SJCRH30 (cell line): ENCODE measurements around the gene MED13L. TPM values are rescaled to one million over a fixed set of nuclear protein-coding genes. Genes with fewer than 3 reads are reported as not detected.

Experiments
- DNase-seq, 2 experiments: peaks; one replicate each; pipeline ENCODE4 v3.0.0-alpha.2; 2015 to 2020
- H3K27ac ChIP-seq: fragments of 250-450 bp; sonication (Bioruptor Pico); 2 replicates; pipeline ENCODE4 v1.5.1; 2020; ENCODE audit warnings: mild to moderate bottlenecking, moderate library complexity
- H3K27me3 ChIP-seq: fragments of 250-450 bp; sonication (Bioruptor Pico); 2 replicates; pipeline ENCODE4 v1.5.1; 2020; ENCODE audit warnings: mild to moderate bottlenecking, moderate library complexity
- H3K36me3 ChIP-seq: fragments of 250-450 bp; sonication (Bioruptor Pico); 2 replicates; pipeline ENCODE4 v1.5.1; 2020; ENCODE audit warnings: mild to moderate bottlenecking, moderate library complexity
- H3K4me1 ChIP-seq: fragments of 250-450 bp; sonication (Bioruptor Pico); 2 replicates; pipeline ENCODE4 v1.5.1; 2020; ENCODE audit warnings: mild to moderate bottlenecking, moderate library complexity
- H3K4me3 ChIP-seq: fragments of 250-450 bp; sonication (Bioruptor Pico); 2 replicates; pipeline ENCODE4 v1.5.1; 2020; ENCODE audit warnings: mild to moderate bottlenecking, moderate library complexity
- H3K9me3 ChIP-seq: fragments of 250-450 bp; sonication (Bioruptor Pico); replicated peaks from 2 replicates; pipeline ENCODE4 v1.5.1; 2020; ENCODE audit warnings: mild to moderate bottlenecking, moderate library complexity
- total RNA-seq: library from RNA; depleted of rRNA; stranded (reverse); fragments of >200 nt; shearing (Covaris generic); gene quantifications from 2 replicates; pipeline ENCODE4 v1.2.3, GENCODE V29; 2014

MED13L gene
- total RNA-seq, 1 experiment from 2014 or later, result 62.0 TPM

DNA sequence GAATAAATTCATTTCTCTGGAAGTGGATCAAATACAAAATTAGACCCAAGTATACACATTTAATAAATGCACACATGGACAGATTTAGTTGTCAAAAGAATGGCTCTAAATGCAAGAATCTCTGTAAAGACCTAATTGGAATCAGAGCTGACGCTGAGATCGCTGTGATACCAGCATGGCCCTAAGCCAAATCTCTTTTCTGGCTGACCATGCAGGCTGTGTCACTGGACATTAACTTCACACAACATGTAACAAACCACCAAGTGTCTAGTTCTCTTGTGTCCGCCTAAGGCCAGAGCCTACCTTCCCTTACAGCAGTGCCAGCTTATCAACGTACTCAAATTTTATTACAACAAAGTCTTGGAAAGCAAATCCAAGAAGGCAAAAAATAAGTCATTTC lies 127.5 kb downstream of the MED13L start:
- peak in 1 of 2 experiments; percentile 30 for DNase-seq
- Histone ChIP-seq H3K9me3 (no peaks in the 10 kb centered on the region), H3K4me3 (no peak overlapping the region), H3K4me1 (peaks cover 39% of the 10 kb centered on the region), H3K27ac (no peak overlapping the region), H3K36me3 (no peaks in the 10 kb centered on the region), H3K27me3 (no peaks in the 10 kb centered on the region)

DNA sequence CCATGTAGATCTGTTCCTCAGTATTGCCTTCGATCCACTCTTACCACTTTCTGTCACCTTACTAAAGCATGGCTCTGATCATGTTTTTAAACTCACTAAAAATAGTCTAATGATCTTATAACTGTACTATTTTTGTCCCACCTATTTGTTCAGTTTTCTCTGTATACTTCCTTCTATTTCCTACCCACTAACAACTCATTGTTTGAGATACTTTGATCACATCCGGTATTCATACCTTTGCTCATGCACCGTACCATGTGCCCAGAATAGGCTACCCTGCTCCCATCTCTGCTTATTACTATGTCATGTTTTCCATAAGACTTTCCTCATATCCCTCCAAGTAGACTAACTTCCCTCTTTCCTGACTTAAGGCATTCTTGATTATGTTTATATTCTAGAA lies 128.6 kb downstream of the MED13L start:
- H3K27me3 ChIP-seq, result no peaks in the 10 kb centered on the region
- no peak overlapping the region for H3K4me3 ChIP-seq
- no peaks in the 10 kb centered on the region for H3K36me3 ChIP-seq
- no peak for DNase-seq
- H3K27ac ChIP-seq, result no peak overlapping the region
- H3K9me3 ChIP-seq, result no peaks in the 10 kb centered on the region
- H3K4me1 ChIP-seq, result peaks cover 45% of the 10 kb centered on the region

- H3K4me3 ChIP-seq, result no peak overlapping the region
- H3K27ac ChIP-seq, result no peak overlapping the region
- H3K36me3 ChIP-seq, result no peaks in the 10 kb centered on the region
- no peaks in the 10 kb centered on the region for H3K9me3 ChIP-seq
- H3K4me1 ChIP-seq, result peaks cover 33% of the 10 kb centered on the region
- no peak for DNase-seq
- H3K27me3 ChIP-seq, result no peaks in the 10 kb centered on the region
Measured at GRCh38 chr12:116146386-116146785, 131.1 kb downstream of the MED13L start.

DNA sequence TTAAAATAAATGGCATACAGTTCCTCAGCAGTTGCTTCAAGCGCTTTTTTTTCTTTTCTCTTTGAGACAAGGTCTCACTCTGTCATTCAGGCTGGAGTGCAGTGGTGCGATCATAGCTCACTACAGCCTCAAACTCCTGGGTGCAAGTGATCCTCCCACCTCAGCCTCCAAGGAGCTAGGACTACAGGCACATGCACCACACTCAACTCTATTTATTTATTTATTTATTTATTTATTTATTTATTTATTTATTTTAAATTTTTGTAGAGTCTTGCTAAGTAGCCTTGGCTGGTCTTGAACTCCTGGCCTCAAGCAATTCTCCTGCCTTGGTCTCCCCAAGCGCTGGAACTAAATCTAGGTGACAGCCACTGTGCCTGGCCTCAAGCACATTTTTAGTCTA lies 132.0 kb downstream of the MED13L start:
- Histone ChIP-seq H3K9me3 (no peaks in the 10 kb centered on the region), H3K36me3 (no peaks in the 10 kb centered on the region), H3K4me1 (peaks cover 31% of the 10 kb centered on the region), H3K27ac (no peak overlapping the region), H3K27me3 (no peaks in the 10 kb centered on the region), H3K4me3 (no peak overlapping the region)
- DNase-seq, result no peak

GRCh38 chr12:116144384-116144783 lies 133.1 kb downstream of the MED13L start:
- peaks cover 29% of the 10 kb centered on the region for H3K4me1 ChIP-seq
- peak overlapping the region; percentile 29; the same call in 1 of the 2 replicates for H3K27ac ChIP-seq
- no peak overlapping the region for H3K4me3 ChIP-seq
- no peaks in the 10 kb centered on the region for H3K27me3 ChIP-seq
- H3K36me3 ChIP-seq, result no peaks in the 10 kb centered on the region
- no peak for DNase-seq
- H3K9me3 ChIP-seq, result no peaks in the 10 kb centered on the region

DNA sequence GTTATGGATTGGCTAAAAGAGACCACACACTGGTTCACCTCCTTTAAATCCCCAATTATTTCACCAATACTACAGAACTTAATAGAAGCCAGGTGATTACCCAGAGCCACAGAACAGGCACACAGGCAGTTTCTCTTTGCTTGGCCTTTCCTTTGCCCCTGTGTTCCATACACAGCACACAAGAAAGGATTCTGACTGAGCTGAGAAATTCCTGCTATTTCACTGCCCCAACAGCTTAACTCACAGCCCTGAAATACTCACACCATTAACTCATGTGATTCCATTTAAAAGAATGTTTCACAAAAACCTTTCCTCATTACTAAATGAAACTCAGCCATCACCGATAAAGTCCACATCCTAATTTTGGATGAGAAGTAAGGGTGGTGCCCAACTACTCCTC lies 133.6 kb downstream of the MED13L start:
- H3K27ac ChIP-seq, result peak overlapping the region; percentile 29
- no peaks in the 10 kb centered on the region for H3K27me3 ChIP-seq
- H3K4me3 ChIP-seq, result no peak overlapping the region
- H3K4me1 ChIP-seq, result peaks cover 34% of the 10 kb centered on the region
- no peak for DNase-seq
- H3K9me3 ChIP-seq, result no peaks in the 10 kb centered on the region
- H3K36me3 ChIP-seq, result no peaks in the 10 kb centered on the region

DNA sequence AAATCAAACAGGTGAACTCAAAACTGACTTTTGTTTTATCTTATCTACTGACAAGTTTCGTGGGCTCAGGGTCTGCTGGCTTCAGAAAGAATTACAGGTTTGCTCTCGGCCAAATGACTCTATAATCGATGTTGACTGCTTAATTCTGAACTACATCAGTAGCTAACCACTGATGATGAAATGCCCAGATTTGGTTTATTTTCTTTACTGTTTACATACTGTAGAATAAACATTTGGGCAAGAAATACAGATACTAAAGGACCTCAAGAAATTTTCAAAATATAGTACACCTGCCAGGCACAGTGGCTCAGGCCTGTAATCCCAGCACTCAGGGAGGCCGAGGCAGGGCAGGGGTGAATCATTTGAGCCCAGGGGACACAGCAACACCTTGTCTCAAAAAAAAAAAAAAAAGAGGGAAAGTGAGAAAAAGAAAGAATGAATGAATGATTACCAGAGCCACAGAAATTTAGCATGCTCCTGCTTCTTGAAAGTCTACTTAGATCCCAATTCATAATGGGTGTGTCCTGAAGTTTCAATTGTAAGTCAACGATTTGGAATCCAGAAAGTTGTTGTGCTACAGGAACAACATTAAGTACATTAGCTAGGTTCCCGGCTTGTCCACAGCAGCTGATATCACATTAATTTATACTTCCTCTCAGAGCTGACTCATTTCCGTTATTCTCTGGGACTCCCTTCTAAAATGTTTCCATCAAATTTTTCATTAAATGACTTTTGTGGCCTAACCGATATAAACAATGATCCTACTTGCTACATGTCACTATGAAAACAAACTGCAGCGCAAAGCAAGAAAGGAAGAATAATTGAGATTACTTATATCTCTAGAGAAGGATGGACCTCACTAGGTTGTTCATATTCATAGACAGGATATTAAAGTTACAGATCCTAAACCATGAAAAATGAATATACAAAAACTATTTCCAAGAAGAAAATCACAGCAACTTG lies 134.3 kb downstream of the MED13L start:
- DNase-seq, result no peak
- Histone ChIP-seq H3K27ac (peak overlapping the region; percentile 29), H3K4me1 (peaks cover 40% of the 10 kb centered on the region), H3K9me3 (no peaks in the 10 kb centered on the region), H3K27me3 (no peaks in the 10 kb centered on the region), H3K36me3 (no peaks in the 10 kb centered on the region), H3K4me3 (no peak overlapping the region)

GRCh38 chr12:116141833-116142162 lies 135.7 kb downstream of the MED13L start:
- Histone ChIP-seq H3K27ac (no peak overlapping the region), H3K36me3 (no peaks in the 10 kb centered on the region), H3K4me1 (peaks cover 46% of the 10 kb centered on the region), H3K4me3 (no peak overlapping the region), H3K9me3 (no peaks in the 10 kb centered on the region), H3K27me3 (no peaks in the 10 kb centered on the region)
- no peak for DNase-seq

GRCh38 chr12:116141110-116141832 lies 136.2 kb downstream of the MED13L start:
- no peaks in the 10 kb centered on the region for H3K27me3 ChIP-seq
- no peak for DNase-seq
- no peaks in the 10 kb centered on the region for H3K36me3 ChIP-seq
- H3K4me3 ChIP-seq, result no peak overlapping the region
- no peak overlapping the region for H3K27ac ChIP-seq
- H3K4me1 ChIP-seq, result peaks cover 48% of the 10 kb centered on the region
- H3K9me3 ChIP-seq, result no peaks in the 10 kb centered on the region

GRCh38 chr12:116140529-116140928 lies 137.0 kb downstream of the MED13L start:
- DNase-seq, result no peak
- no peaks in the 10 kb centered on the region for H3K36me3 ChIP-seq
- no peak overlapping the region for H3K27ac ChIP-seq
- peaks cover 51% of the 10 kb centered on the region for H3K4me1 ChIP-seq
- no peaks in the 10 kb centered on the region for H3K9me3 ChIP-seq
- H3K4me3 ChIP-seq, result no peak overlapping the region
- no peaks in the 10 kb centered on the region for H3K27me3 ChIP-seq

- Histone ChIP-seq H3K27ac (peak overlapping the region; percentile 48), H3K4me3 (no peak overlapping the region)
Measured at GRCh38 chr12:116138781-116139180, 138.7 kb downstream of the MED13L start.

GRCh38 chr12:116138364-116138763 lies 139.1 kb downstream of the MED13L start:
- Histone ChIP-seq H3K36me3 (no peaks in the 10 kb centered on the region), H3K27ac (peak overlapping the region; percentile 48), H3K4me3 (no peak overlapping the region), H3K4me1 (peaks cover 50% of the 10 kb centered on the region), H3K9me3 (no peaks in the 10 kb centered on the region), H3K27me3 (no peaks in the 10 kb centered on the region)
- DNase-seq, result peak; percentile 77 to 91

More at GRCh38 chr12:116138781-116139180, 138.7 kb downstream of the MED13L start:
- no peaks in the 10 kb centered on the region for H3K9me3 ChIP-seq
- no peak for DNase-seq
- H3K27me3 ChIP-seq, result no peaks in the 10 kb centered on the region
- peaks cover 52% of the 10 kb centered on the region for H3K4me1 ChIP-seq
- no peaks in the 10 kb centered on the region for H3K36me3 ChIP-seq

DNA sequence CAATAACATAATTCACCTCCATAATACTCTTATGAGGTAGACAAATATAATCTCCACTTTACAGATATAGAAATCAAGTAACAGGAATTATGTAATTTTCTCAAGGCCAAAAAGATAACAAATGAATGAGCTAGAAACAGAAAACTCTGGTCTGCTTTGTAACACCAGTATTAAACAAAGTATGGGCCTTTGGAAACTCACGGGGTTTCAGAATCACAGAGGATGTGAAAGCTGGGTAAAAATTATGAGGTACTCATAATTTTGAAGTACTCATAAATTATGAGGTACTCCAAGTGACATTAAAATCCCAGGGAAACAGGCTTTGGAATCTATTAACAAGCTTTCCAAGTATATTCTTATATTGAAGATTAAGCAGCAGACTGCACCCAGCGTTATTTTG lies 140.2 kb downstream of the MED13L start:
- no peak for DNase-seq
- Histone ChIP-seq H3K27me3 (no peaks in the 10 kb centered on the region), H3K9me3 (no peaks in the 10 kb centered on the region), H3K27ac (no peak overlapping the region), H3K36me3 (no peaks in the 10 kb centered on the region), H3K4me3 (no peak overlapping the region), H3K4me1 (peaks cover 51% of the 10 kb centered on the region)

GRCh38 chr12:116136340-116136739 lies 141.2 kb downstream of the MED13L start:
- H3K36me3 ChIP-seq, result no peaks in the 10 kb centered on the region
- H3K9me3 ChIP-seq, result no peaks in the 10 kb centered on the region
- H3K27ac ChIP-seq, result no peak overlapping the region
- H3K27me3 ChIP-seq, result no peaks in the 10 kb centered on the region
- DNase-seq, result no peak
- H3K4me1 ChIP-seq, result peaks cover 52% of the 10 kb centered on the region
- no peak overlapping the region for H3K4me3 ChIP-seq

DNA sequence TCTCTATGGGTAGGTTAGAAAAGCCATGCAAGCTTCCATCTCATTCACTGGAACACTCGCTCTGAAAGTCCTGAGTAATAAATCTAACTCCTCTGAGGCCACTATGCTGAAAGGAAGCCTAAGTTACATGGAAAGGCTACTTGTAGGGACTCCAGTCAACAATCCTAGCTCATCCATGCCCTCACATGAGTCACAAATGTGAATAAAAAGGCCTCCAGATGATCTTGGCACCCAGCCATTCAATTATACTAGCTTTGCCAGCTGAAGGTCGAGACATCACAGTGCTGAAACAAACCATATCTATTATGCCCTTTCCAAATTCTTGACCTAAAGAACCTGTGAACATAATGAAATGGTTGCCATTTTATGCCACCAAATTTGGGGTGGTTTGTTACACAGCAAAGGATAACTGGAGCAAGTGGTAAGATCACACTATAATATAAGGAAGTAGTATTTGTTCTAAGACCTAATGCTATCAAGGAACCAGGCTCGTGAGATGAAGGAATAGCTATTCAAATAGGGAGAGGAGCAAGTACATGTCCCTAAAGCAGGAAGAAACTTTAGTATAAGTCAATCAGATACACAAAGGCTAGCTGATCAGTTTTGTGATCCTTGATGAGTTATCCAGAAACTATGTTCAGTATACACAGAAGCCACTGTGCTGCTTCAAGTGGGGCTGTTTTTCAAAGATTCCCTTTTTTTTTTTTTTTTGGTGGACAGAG lies 142.1 kb downstream of the MED13L start:
- Histone ChIP-seq H3K36me3 (no peaks in the 10 kb centered on the region), H3K9me3 (no peaks in the 10 kb centered on the region), H3K4me1 (peaks cover 53% of the 10 kb centered on the region), H3K4me3 (no peak overlapping the region), H3K27ac (peak overlapping the region; percentile 10; the same call in 1 of the 2 replicates), H3K27me3 (no peaks in the 10 kb centered on the region)
- peak; percentile 37 to 67 for DNase-seq
